ENCODE data around the gene DPP4. TPM values are rescaled to one million over a fixed set of nuclear protein-coding genes. Genes with fewer than 3 reads are reported as not detected.

DPP4 gene
- polyA plus RNA-seq, 1 donor (not counting 4 experiments of a cell fraction or from before 2014, with no cell fraction given), result 1.1 TPM

DNA sequence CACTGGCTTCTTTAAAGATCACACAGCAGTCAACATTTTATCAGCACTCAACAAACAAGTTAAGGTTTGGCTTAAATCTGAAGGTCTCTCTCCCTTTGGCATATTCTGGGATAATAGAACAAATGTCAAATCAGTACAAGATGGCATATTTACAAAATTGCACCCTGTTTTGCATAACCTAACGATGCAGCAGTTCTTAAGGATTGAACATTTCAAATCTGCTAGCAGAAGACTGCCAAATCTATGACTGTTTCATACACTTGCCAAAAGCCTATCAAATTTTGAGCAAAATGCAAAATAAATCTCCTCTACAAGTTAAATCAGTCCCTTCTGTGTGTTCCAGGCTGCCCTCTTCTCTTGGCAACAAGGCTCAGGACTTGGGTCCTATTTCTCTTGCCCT is 73.6 kb downstream of the DPP4 start:
- H3K27me3 ChIP-seq (ENCODE audit: control insufficient read depth, extremely low read depth, insufficient read depth, low read length), result no peaks in the 10 kb centered on the region
- no peak overlapping the region for H3K4me3 ChIP-seq (ENCODE audit: control insufficient read depth in 2 of 3, extremely low read depth in 1 of 3, insufficient read depth in 2 of 3, low read depth in 1 of 3, low read length in 3 of 3)
- H3K36me3 ChIP-seq (ENCODE audit: control insufficient read depth in 2 of 2, extremely low read depth in 1 of 2, insufficient read depth in 2 of 2, low read length in 2 of 2), result no peaks in the 10 kb centered on the region
- no peaks in the 10 kb centered on the region for H3K9me1 ChIP-seq (ENCODE audit: control insufficient read depth, extremely low read depth, insufficient read depth, low read length)
- H3K79me2 ChIP-seq (ENCODE audit: control insufficient read depth, insufficient read depth, low read length), result no peaks in the 10 kb centered on the region
- H3K9ac ChIP-seq (ENCODE audit: control insufficient read depth, extremely low read depth, insufficient read depth, low read length), result no peak overlapping the region
- no peak overlapping the region for H2AFZ ChIP-seq (ENCODE audit: control insufficient read depth, low read length)
- H3K4me1 ChIP-seq (ENCODE audit: control insufficient read depth, extremely low read depth, insufficient read depth, low read length), result no peaks in the 10 kb centered on the region
- TF ChIP-seq, protein P1, sequence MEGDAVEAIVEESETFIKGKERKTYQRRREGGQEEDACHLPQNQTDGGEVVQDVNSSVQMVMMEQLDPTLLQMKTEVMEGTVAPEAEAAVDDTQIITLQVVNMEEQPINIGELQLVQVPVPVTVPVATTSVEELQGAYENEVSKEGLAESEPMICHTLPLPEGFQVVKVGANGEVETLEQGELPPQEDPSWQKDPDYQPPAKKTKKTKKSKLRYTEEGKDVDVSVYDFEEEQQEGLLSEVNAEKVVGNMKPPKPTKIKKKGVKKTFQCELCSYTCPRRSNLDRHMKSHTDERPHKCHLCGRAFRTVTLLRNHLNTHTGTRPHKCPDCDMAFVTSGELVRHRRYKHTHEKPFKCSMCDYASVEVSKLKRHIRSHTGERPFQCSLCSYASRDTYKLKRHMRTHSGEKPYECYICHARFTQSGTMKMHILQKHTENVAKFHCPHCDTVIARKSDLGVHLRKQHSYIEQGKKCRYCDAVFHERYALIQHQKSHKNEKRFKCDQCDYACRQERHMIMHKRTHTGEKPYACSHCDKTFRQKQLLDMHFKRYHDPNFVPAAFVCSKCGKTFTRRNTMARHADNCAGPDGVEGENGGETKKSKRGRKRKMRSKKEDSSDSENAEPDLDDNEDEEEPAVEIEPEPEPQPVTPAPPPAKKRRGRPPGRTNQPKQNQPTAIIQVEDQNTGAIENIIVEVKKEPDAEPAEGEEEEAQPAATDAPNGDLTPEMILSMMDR (optimal IDR thresholded peaks at IDR 0.05 in 1 of 3, IDR thresholded peaks at IDR 0.05 in 1 of 3, conservative IDR thresholded peaks at IDR 0.05 in 1 of 3; ENCODE audit: extremely low read depth in 1 of 3, insufficient read depth in 2 of 3, low read length in 3 of 3), result no peak
- no peak for TF ChIP-seq EZH2 (IDR thresholded peaks at IDR 0.05; ENCODE audit: low read length)
- no peaks in the 10 kb centered on the region for H3K9me3 ChIP-seq (ENCODE audit: control insufficient read depth, low read depth, low read length)
- H3K4me2 ChIP-seq (ENCODE audit: control insufficient read depth, extremely low read depth, insufficient read depth, low read depth, low read length), result no peak overlapping the region
- FAIRE-seq (no peak), DNase-seq (ENCODE audit: low read depth, low spot score) (no peak)
- H3K27ac ChIP-seq (ENCODE audit: control insufficient read depth, insufficient read depth, low read length), result no peak overlapping the region
- H4K20me1 ChIP-seq (ENCODE audit: control insufficient read depth, extremely low read depth, insufficient read depth, low read length), result no peaks in the 10 kb centered on the region
- dilution Hi-C loops (cut with MboI; ENCODE audit: extremely low pct_ligation_motif_present, low sequenced_read_pairs), result no loop called here

DNA sequence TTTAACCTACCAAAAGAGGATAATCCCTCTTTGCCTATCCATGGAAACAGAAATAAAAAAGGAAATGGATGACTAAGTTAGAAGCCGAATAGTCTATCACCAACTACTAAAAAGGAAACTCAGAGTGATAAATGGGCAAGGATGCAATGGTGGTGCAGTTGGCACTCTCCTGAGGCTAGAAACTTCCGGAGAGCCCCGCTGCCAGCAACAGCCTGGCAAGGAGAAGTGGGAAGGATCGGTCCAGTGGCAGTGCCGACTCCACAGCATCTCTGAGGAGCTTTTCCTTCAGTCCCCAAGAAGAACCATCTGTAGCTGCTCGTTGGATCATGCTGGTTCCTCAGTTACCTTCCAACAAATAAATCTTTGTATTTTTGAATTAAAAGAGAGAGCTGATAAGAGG is 74.7 kb downstream of the DPP4 start:
- Histone ChIP-seq H3K36me3 (ENCODE audit: control insufficient read depth in 2 of 2, extremely low read depth in 1 of 2, insufficient read depth in 2 of 2, low read length in 2 of 2) (no peaks in the 10 kb centered on the region), H3K79me2 (ENCODE audit: control insufficient read depth, insufficient read depth, low read length) (no peaks in the 10 kb centered on the region), H3K4me2 (ENCODE audit: control insufficient read depth, extremely low read depth, insufficient read depth, low read depth, low read length) (no peak overlapping the region), H2AFZ (ENCODE audit: control insufficient read depth, low read length) (no peak overlapping the region), H3K4me3 (ENCODE audit: control insufficient read depth in 2 of 3, extremely low read depth in 1 of 3, insufficient read depth in 2 of 3, low read depth in 1 of 3, low read length in 3 of 3) (no peak overlapping the region), H4K20me1 (ENCODE audit: control insufficient read depth, extremely low read depth, insufficient read depth, low read length) (no peaks in the 10 kb centered on the region), H3K9ac (ENCODE audit: control insufficient read depth, extremely low read depth, insufficient read depth, low read length) (no peak overlapping the region), H3K9me3 (ENCODE audit: control insufficient read depth, low read depth, low read length) (no peaks in the 10 kb centered on the region), H3K9me1 (ENCODE audit: control insufficient read depth, extremely low read depth, insufficient read depth, low read length) (no peaks in the 10 kb centered on the region), H3K27ac (ENCODE audit: control insufficient read depth, insufficient read depth, low read length) (no peak overlapping the region), H3K27me3 (ENCODE audit: control insufficient read depth, extremely low read depth, insufficient read depth, low read length) (no peaks in the 10 kb centered on the region), H3K4me1 (ENCODE audit: control insufficient read depth, extremely low read depth, insufficient read depth, low read length) (no peaks in the 10 kb centered on the region)
- DNase-seq (ENCODE audit: low read depth, low spot score) (no peak), FAIRE-seq (no peak)
- dilution Hi-C loops (cut with MboI; ENCODE audit: extremely low pct_ligation_motif_present, low sequenced_read_pairs), result no loop called here
- no peak for TF ChIP-seq EZH2 (IDR thresholded peaks at IDR 0.05; ENCODE audit: low read length)
- TF ChIP-seq, protein P1 (optimal IDR thresholded peaks at IDR 0.05 in 1 of 3, IDR thresholded peaks at IDR 0.05 in 1 of 3, conservative IDR thresholded peaks at IDR 0.05 in 1 of 3; ENCODE audit: extremely low read depth in 1 of 3, insufficient read depth in 2 of 3, low read length in 3 of 3), result no peak

Data from keratinocyte (primary cell).